ENCODE results near the gene ZNF169.
A peak's percentile ranks its signal among the peaks of the same experiment; 100 is the strongest.
"Not testable (repeated sequence)": the region's sequence is repeated elsewhere in the genome, so short reads cannot be mapped to it uniquely, and the experiment has no call there.

ZNF169 gene

DNA sequence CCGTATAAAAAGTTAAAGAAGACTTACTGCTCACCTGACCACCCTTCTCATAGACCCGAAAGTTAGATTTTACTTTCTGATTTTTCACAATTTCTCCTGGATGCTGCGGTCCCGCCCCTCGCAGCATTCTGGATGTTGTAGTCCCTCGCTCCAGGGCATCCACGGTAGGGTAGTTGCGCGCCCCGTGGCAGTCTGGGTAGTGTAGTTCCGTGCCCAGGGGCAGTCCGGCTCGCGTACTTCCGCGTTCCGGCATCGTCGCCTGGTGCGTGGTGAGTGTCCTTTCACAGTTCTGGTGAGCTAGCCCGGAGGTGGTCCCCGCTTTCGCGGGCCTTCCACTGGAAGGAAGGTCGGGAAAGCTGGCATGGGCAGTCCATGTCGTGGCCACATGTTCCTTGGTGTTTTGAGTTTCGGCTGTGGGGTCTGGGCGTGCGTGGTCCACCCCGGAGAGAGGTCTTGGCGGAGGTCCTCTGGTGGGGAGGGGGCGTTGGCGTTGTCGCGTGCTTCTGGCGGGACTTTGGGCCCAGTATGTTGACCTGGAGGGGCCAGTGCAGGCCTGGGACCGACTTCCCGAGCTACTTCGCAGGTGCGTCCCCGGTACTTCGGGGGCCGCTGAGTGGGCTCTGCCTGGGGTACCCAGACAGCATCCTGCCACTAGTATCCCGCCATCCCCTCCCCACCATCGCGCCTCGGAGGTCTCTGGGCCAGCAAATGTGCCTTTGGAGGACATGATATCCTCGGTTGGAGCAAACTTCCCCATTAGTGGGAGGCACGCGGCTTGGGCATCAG, at the start of gene ZNF169:
TSS of gene ZNF169 (plus strand) at position 222 of the 786 bp plus-strand sequence. CDS start 19,515 bp downstream, outside the sequence.
- in situ Hi-C loops (cut with HindIII; ENCODE audit: low pct_ligation_motif_present, low pct_unique_long_range_greater_than_20kb, low sequenced_read_pairs): no loop called here

GRCh38 chr9:94210616-94211603, 48.2 kb upstream of the ZNF169 start:
- no peak for DNase-seq
- in situ Hi-C loops (cut with HindIII; ENCODE audit: low pct_ligation_motif_present, low pct_unique_long_range_greater_than_20kb, low sequenced_read_pairs): no loop called here

More for the DNA sequence above, at the start of gene ZNF169:
- DNase-seq: peak; percentile 84

DNA sequence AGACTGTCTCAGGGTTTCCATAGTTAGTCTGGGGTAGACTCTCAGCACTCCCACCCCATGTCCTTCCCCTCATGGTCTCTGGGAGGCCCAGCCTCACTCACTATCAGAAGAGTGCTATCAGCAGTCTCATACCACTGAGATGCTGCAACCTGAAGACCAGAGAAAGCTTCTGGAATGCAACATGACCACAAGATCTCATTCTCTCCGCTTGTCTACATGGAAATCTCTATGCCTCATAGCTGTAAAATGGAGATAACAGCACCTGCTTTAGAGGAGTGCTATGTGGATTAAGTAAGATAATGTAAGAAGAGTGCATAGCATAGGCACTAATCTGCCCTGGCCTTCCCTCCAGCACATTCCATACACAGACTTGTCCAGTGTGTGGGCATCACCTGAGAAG, 47.0 kb upstream of the ZNF169 start:
- in situ Hi-C loops (cut with HindIII; ENCODE audit: low pct_ligation_motif_present, low pct_unique_long_range_greater_than_20kb, low sequenced_read_pairs): no loop called here
- no peak for DNase-seq

GRCh38 chr9:94212531-94212930, 46.6 kb upstream of the ZNF169 start:
- DNase-seq: no peak
- in situ Hi-C loops (cut with HindIII; ENCODE audit: low pct_ligation_motif_present, low pct_unique_long_range_greater_than_20kb, low sequenced_read_pairs): no loop called here

GRCh38 chr9:94213511-94214124, 45.5 kb upstream of the ZNF169 start:
- in situ Hi-C loops (cut with HindIII; ENCODE audit: low pct_ligation_motif_present, low pct_unique_long_range_greater_than_20kb, low sequenced_read_pairs): no loop called here
- peak; percentile 70 for DNase-seq

DNA sequence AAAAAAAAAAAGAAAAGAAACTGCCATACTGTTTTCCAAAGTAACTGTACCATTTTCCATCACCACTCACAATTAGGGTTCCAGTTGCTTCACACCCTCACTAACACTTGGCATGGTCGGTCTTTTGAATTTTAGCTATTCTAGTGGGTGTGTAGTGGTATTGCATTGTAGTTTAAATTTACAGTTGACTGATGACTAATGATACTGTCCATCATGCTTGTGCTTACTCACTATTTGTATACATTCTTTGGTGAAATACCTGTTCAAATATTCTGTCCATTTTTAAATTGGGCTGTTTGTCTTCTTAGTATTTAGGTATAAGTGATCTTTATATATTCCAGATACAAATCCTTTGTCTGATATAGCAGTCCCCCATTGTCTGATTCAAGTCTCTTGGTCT, 36.2 kb upstream of the ZNF169 start:
- in situ Hi-C loops (cut with HindIII; ENCODE audit: low pct_ligation_motif_present, low pct_unique_long_range_greater_than_20kb, low sequenced_read_pairs): no loop called here

GRCh38 chr9:94225413-94225812, 33.7 kb upstream of the ZNF169 start:
- DNase-seq; in situ Hi-C loops (cut with HindIII; ENCODE audit: low pct_ligation_motif_present, low pct_unique_long_range_greater_than_20kb, low sequenced_read_pairs): not testable (repeated sequence)

More for the DNA sequence above, 36.2 kb upstream of the ZNF169 start:
- no peak for DNase-seq

- in situ Hi-C loops (cut with HindIII; ENCODE audit: low pct_ligation_motif_present, low pct_unique_long_range_greater_than_20kb, low sequenced_read_pairs): no loop called here
- no peak for DNase-seq
Measured at GRCh38 chr9:94228616-94229015, 30.5 kb upstream of the ZNF169 start.

DNA sequence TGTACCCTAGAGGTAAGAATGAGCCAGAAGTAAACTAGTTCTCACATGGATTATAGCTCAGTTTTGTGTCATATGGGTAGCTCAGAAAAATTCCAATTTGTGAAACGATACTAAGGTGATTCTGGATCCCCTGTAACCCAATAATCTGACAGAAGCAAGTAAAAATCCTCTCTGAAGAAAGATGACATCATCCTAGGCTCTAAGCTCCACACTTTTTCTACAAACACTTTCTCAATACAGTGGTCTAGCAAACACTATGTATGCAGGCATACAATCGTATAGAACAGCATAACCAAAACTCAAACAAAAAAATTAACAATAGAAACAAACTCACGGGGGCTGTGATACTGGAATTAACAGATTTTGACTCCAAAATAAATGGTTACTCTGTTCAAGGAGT, 26.7 kb upstream of the ZNF169 start:
- in situ Hi-C loops (cut with HindIII; ENCODE audit: low pct_ligation_motif_present, low pct_unique_long_range_greater_than_20kb, low sequenced_read_pairs): no loop called here
- DNase-seq: no peak

DNA sequence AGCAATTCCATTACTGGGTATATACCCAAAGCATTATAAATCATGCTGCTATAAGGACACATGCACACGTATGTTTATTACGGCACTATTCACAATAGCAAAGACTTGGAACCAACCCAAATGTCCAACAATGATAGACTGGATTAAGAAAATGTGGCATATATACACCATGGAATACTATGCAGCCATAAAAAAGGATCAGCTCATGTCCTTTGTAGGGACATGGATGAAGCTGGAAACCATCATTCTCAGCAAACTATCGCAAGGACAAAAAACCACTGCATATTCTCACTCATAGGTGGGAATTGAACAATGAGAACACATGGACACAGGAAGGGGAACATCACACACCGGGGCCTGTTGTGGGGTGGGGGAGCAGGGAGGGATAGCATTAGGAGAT, 18.0 kb upstream of the ZNF169 start:
- in situ Hi-C loops (cut with HindIII; ENCODE audit: low pct_ligation_motif_present, low pct_unique_long_range_greater_than_20kb, low sequenced_read_pairs); DNase-seq: not testable (repeated sequence)

DNA sequence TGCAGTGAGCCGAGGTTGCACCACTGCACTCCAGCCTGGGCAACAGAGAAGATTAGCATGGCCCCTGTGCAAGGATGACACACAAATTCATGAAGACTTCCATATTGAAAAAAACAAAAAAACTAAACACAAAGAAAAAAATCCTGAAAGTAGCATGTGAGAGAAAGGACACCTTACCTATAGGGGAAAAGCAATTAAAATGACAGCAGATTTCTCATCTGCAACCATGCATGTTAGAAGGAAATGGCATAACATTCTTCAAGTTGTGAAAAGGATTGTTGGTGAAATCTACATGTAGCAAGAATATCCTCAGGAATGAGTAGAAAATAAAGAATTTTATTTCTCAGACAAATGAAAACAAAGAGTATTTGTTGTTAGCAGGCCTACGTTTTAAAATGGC, 13.4 kb upstream of the ZNF169 start:
- in situ Hi-C loops (cut with HindIII; ENCODE audit: low pct_ligation_motif_present, low pct_unique_long_range_greater_than_20kb, low sequenced_read_pairs): no loop called here
- no peak for DNase-seq

DNA sequence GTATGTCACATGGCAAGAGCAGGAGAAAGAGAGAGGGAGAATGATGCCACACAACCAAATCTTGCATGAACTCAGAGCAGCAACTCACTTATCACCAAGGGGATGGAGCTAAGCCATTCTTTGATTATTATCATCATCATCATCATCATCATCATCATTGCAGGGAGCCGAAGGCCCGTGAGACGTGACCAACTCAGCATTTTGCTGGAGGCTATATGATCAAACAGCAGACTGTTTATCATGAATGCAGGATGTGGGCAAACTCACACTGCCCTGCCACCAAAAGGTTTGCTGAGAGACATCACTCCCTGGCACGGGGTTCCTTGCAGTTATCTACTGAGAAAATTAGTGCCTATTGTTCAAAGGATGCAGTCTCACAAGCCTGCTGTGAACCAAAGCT, 8.6 kb upstream of the ZNF169 start:
- in situ Hi-C loops (cut with HindIII; ENCODE audit: low pct_ligation_motif_present, low pct_unique_long_range_greater_than_20kb, low sequenced_read_pairs): no loop called here
- DNase-seq: no peak

DNA sequence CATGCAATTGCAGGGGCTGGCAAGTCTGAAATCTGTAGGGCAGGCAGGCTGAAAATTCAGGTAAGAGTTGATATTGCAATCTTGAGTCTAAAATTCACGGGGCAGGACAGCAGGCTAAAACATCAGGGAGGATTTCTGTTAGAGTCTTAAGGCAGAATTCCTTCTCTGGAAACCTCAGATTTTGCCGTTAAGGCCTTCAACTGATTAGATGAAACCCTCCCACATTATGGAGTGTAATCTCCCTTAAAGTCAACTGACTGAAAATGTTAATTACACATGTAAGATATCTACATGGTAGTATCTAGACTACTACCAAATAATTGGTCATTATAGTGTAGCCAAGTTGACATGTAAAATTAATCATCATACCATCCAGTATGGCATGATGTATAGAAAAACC, 3.1 kb upstream of the ZNF169 start:
- in situ Hi-C loops (cut with HindIII; ENCODE audit: low pct_ligation_motif_present, low pct_unique_long_range_greater_than_20kb, low sequenced_read_pairs): no loop called here
- DNase-seq: no peak

GRCh38 chr9:94265626-94266402, 6.7 kb downstream of the ZNF169 start:
- in situ Hi-C loops (cut with HindIII; ENCODE audit: low pct_ligation_motif_present, low pct_unique_long_range_greater_than_20kb, low sequenced_read_pairs): not testable (repeated sequence)

DNA sequence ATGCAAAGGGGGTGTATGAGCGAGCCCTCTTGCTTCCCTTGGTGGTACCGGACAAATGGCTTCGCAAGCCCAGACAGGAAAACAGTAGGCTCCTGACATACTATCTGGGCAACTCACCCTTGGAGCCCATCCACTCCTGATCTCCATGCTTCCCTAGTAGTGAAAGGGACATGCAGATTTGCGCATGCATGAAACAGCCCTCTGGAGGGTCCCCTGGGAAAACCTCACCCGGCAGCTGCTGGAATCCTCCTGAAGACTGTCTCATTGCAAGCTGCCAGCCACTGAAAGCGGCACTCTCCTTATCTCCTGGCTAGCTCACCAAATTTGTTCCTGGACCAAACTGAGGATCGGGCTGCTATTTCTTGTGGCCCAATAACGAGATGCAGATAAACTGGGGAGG, 10.2 kb downstream of the ZNF169 start:
- DNase-seq: no peak
- in situ Hi-C loops (cut with HindIII; ENCODE audit: low pct_ligation_motif_present, low pct_unique_long_range_greater_than_20kb, low sequenced_read_pairs): no loop called here

More at GRCh38 chr9:94265626-94266402, 6.7 kb downstream of the ZNF169 start:
- not testable (repeated sequence) for DNase-seq

GRCh38 chr9:94270009-94270408, 10.9 kb downstream of the ZNF169 start:
- DNase-seq: peak; percentile 30
- in situ Hi-C loops (cut with HindIII; ENCODE audit: low pct_ligation_motif_present, low pct_unique_long_range_greater_than_20kb, low sequenced_read_pairs): no loop called here

DNA sequence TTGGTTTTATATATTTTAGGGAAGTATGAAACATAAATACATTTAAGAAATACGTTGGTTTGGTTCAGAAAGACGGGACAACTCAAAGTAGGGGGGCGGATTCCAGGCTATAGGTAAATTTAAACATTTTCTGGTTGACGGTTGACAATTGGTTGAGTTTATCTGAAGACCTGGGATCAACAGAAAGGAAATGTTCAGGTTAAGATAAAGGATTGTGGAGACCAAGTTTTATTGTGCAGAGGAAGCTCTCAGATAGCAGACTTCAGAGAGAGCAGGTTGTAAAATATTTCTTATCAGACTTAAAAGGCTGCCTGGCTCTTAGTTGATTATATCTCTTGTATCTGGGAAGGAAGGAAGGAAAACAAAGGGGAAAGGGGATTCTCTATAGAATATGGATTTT, 17.9 kb downstream of the ZNF169 start:
- DNase-seq; in situ Hi-C loops (cut with HindIII; ENCODE audit: low pct_ligation_motif_present, low pct_unique_long_range_greater_than_20kb, low sequenced_read_pairs): not testable (repeated sequence)

DNA sequence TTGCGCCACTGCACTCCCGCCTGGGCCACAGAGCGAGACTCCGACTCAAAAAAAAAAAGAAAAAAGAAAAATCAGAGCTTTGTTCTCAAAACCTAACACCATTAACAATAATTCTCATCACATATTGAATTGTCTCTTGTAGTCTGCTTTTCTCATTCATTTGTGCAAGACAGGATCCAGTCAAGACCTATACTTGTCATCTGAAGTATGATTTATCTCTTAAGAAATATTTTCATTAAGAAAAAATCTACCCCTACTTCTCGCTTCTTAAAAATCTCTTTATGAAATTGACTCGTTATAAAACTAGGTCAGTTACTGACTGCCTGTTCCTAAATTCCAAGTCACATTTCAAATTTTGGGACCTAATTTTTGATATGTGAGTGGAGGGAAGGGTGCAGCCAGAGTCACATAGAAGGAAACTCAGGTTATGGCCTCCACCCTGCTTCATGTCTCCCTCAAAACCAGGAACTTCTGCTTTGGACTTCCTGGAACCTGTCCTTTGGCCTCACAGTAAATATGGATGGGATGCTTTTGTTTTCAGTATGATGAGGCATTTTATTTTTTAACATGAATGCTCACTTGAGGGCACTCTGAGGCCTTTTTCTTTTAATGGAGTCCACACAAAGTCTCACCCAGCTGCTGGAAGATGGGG, 18.9 kb downstream of the ZNF169 start:
- in situ Hi-C loops (cut with HindIII; ENCODE audit: low pct_ligation_motif_present, low pct_unique_long_range_greater_than_20kb, low sequenced_read_pairs): no loop called here
- no peak for DNase-seq

All from ACHN (cell line).